HL-60 (cell line): Measurements from ENCODE around the gene NPIPA2.
"Not testable (repeated sequence)": the region's sequence is repeated elsewhere in the genome, so short reads cannot be mapped to it uniquely, and the experiment has no call there.

Source experiments
- CTCF ChIP-seq: IDR thresholded peaks from one replicate; pipeline ENCODE4 v1.5.1; 2011; ENCODE audit warnings: low read length, control low read depth, inconsistent platforms; ENCODE audit not compliant: insufficient read depth
- REST ChIP-seq: IDR thresholded peaks from 2 replicates; pipeline ENCODE4 v1.6.1; 2012; ENCODE audit warnings: low read depth; ENCODE audit not compliant: insufficient replicate concordance

GRCh38 chr16:14803577-14803976 lies 61.2 kb downstream of the NPIPA2 start:
- not testable (repeated sequence) for TF ChIP-seq CTCF, REST
